HG03060 (cell line): ENCODE measurements around the gene ZNF285.
"Not testable (repeated sequence)": the region's sequence is repeated elsewhere in the genome, so short reads cannot be mapped to it uniquely, and the experiment has no call there.

Experiments used
- ATAC-seq: cut with Tn5 transposase; IDR thresholded peaks from one replicate; pipeline ENCODE4 v1.9.1; 2021; ENCODE audit warnings: low read depth, moderate number of reproducible peaks; ENCODE audit not compliant: unreplicated experiment

ZNF285 gene

GRCh38 chr19:44401139-44402115, at the start of gene ZNF285:
TSS of gene ZNF285 (minus strand) at chr19:44401608. CDS start at chr19:44397213, 4,395 bp downstream.
- ATAC-seq: no peak

- ATAC-seq: no peak
Measured at GRCh38 chr19:44447916-44448674, 46.7 kb upstream of the ZNF285 start, which contains the start of gene ZNF229. TSS of gene ZNF229 (minus strand) at chr19:44448472. CDS start at chr19:44442847, 5,625 bp downstream.

DNA sequence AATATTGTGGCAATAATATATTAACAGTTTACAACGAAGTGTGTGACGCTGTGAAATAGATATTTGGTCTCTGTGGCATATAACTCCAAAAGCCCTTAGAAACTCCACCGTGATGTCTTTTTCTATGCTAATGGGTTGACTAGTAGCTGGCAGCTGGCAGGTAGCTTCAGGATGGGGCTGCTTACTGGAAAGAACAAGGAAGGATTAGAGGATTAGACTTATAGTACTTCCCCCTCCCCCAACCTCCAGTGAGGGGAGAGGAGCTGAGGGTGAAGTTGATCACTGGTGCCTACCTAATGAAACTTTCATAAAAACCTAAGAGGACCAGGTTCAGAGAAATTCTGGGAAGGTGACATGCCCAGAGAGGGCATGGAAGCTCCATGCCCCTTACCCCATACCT, 37.0 kb upstream of the ZNF285 start:
- ATAC-seq: no peak

GRCh38 chr19:44435441-44435840, 34.0 kb upstream of the ZNF285 start:
- ATAC-seq: no peak

DNA sequence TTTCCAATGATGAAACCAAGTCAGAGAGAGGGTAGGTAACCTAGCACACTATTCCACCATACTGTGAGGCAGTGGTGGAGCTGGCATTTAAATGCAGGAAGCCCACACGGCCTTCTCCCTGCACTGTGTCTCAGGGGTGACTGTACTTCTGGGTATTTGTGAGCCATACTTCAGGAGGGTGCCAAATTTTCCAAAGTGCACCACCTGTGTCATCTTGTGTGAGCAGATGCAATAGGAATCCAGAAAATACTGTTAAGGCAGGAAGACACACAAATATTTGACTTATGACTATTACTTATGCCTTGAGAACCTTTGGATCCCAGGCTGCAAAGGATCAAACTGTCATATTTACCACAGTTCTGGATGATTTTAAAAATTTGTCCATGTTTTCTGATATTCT, 29.5 kb upstream of the ZNF285 start:
- ATAC-seq: no peak

DNA sequence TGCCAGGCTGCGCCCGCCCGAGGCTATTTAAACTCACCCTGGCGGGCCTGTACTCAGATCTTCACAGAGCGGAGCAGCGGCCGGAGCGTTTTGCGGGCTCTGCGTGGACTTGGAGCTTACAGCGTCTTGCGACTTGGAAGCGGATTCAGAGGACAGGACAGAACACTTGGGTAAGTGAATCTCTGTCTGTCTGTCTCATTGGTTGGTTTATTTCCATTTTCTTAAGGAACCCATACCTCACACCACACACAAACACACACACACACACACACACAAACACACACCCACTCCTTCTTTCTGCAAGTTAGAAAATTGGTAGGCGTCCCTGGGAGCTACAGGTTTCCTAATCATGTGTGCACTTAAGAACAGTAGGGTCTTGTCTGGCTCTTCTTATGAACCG, 14.1 kb upstream of the ZNF285 start:
- not testable (repeated sequence) for ATAC-seq

DNA sequence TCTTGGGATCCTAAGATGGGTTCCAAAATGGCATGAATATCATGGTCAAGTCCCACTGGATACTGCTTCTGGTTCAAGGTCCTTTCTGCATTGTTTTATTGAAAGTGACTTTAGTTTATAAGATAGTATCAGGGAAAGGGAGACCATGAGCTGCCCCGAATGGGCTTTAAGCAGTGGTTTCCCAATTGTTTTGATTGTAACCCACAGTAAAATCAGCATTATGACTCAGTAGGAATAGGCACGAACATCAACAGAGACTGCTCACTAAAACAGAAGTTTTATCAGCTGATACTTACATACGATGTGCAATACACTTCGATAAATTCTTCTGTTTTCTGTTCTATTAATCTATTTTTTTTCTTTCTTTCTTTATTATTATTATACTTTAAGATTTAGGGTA, 12.1 kb downstream of the ZNF285 start:
- not testable (repeated sequence) for ATAC-seq

DNA sequence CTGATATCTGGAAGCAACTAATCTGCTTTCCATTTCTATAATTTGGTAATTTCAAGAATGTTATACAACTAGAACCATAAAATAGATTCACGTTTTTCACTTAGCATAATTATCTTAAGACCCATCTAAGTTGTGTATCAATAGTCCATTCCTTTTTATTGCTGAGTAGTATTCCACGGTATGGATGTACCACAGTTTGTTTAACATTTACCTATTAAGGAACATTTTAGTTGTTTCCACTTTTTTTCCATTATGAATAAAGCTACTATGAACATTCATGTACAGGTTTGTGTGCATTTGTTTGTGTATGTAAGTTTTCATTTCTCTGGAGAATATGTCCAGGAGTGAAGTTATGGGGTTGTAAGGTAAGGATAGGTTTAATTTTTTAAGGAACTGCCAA, 26.6 kb downstream of the ZNF285 start:
- ATAC-seq: no peak

DNA sequence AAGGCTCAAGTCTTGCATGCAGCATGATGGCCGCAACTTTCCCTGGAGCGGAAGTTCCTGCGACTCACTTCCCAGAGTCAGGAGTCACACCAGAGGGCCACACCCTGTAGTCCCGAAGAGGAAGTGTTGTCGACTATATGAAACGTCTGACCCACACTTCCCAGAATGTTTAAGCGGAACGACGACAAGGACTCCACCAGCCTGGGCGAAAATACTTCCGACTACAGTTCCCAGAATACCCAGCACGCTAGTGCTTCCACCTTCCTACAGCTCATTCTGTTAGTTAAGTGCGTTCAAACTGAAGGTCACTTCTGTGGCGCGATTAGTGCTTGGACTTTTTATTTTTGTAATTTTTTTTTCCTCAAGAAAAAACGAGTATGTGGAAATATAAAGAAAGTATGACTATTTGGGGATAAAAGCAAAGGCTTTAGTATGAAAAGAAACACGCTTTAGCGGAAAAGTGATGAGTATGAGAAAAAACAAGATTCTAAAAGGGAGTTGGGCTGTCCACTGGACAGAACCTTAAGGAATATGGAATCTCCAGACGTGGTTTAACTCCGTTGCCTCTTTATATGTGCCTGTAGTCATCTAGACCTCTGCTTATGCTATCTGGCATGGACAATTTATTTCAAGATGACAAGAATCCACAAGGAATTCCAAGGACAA, 29.5 kb downstream of the ZNF285 start:
- no peak for ATAC-seq

GRCh38 chr19:44367024-44367423, 34.4 kb downstream of the ZNF285 start:
- no peak for ATAC-seq

GRCh38 chr19:44356383-44357111, 44.9 kb downstream of the ZNF285 start, which contains the start of gene ZNF112:
TSS of gene ZNF112 (minus strand) at chr19:44356680. CDS start at chr19:44340539, 16,141 bp downstream.
- ATAC-seq: no peak

GRCh38 chr19:44346556-44346955, 54.9 kb downstream of the ZNF285 start:
- ATAC-seq: no peak

GRCh38 chr19:44345959-44346358, 55.4 kb downstream of the ZNF285 start:
- no peak for ATAC-seq

DNA sequence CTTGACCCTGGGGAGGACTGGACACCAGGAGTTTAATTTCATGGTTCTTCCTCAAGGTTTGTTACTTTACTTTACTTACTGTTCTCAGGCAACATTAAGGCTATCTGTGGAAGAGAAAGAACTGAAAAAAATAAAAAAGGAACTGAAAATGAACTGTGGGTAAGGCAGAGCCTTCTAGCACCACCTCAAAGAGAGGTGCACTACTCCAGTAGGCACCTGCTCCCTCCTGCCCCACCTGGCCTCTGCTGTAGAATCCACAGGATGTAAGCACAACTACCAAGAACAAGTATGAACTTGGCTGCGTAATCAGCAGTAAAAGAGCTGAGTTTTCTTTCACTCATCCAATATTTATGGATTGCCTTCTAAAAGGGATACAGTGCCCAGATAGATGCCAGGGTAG, 57.2 kb downstream of the ZNF285 start:
- no peak for ATAC-seq

GRCh38 chr19:44341794-44342193, 59.6 kb downstream of the ZNF285 start:
- no peak for ATAC-seq

DNA sequence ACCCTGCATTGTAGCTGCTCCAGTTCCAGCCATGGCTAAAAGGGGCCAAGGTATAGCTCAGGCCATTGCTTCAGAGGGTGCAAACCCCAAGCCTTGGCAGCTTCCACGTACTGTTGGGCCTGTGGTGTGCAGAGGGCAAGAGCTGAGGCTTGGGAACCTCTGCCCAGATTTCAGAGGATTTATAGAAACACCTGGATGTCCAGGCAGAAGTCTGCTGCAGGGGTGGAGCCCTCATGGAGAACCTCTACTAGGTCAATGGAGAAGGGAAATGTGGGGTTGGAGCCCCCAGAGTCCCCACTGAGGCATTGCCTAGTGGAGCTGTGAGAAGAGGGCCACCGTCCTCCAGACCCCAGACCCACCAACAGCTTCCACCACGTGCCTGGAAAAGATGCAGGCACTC, 66.8 kb downstream of the ZNF285 start:
- ATAC-seq: not testable (repeated sequence)
